B cell (primary cell): ENCODE results near the gene CHD8. TPM values are rescaled to one million over a fixed set of nuclear protein-coding genes. Genes with fewer than 3 reads are reported as not detected.
A peak's percentile ranks its signal among the peaks of the same experiment; 100 is the strongest.

Experiments used
- ATAC-seq: fragments of 200-7000 bp; cut with Tn5 transposase; one replicate; pipeline ENCODE4 v1.10.0; 2021; ENCODE audit warnings: low read depth, mild to moderate bottlenecking, moderate number of reproducible peaks, moderate library complexity
- CTCF ChIA-PET: fragments of 350-600 bp; sonication (Branson Sonifier 250); formaldehyde crosslinking; loops from one replicate; lab custom pipeline; 2021; ENCODE audit warnings: antibody characterized with exemption, inconsistent platforms; lab: Charles Lee
- POLR2A ChIA-PET: fragments of 350-600 bp; sonication (Branson Sonifier 250); formaldehyde crosslinking; loops from one replicate; lab custom pipeline; 2021; ENCODE audit warnings: antibody characterized with exemption; lab: Charles Lee
- DNase-seq: peaks from one replicate; pipeline ENCODE4 v3.0.0; 2013
- H2AFZ ChIP-seq: 2 replicates; pipeline ENCODE4 v1.6.1; 2012; ENCODE audit warnings: mild to moderate bottlenecking, low read depth, low read length; ENCODE audit not compliant: insufficient read depth, poor library complexity, severe bottlenecking
- H3K27ac ChIP-seq, 2 donors: 1 replicate in 1 of 2; 2 replicates in 1 of 2; pipeline ENCODE4 v1.5.1; 2012 to 2013; ENCODE audit warnings: low read length in 2 of 2, mild to moderate bottlenecking in 2 of 2, moderate library complexity in 1 of 2
- H3K27me3 ChIP-seq, 4 experiments: fragments of 200-600 bp in 1 of 4; sonication (generic) in 1 of 4; replicated peaks in 1 of 4; 1 replicate in 2 of 4; 2 replicates in 2 of 4; pipeline versions ENCODE4 v1.6.1 to v1.7.0; 2013 to 2016; ENCODE audit warnings: low read length in 3 of 4, mild to moderate bottlenecking in 2 of 4, mixed read lengths in 1 of 4, moderate library complexity in 1 of 4; ENCODE audit not compliant: insufficient read depth in 4 of 4, control insufficient read depth in 3 of 4; ENCODE audit errors: control extremely low read depth in 1 of 4
- H3K36me3 ChIP-seq, 2 experiments: replicated peaks in 1 of 2; 1 replicate in 1 of 2; 2 replicates in 1 of 2; pipeline versions ENCODE4 v1.6.1 to v1.7.1; 2013; ENCODE audit warnings: low read length in 1 of 2; ENCODE audit not compliant: insufficient read depth in 2 of 2, control insufficient read depth in 1 of 2; ENCODE audit errors: control extremely low read depth in 1 of 2, extremely low read depth in 1 of 2
- H3K4me1 ChIP-seq, 2 donors: fragments of 200-600 bp in 1 of 2; sonication (generic) in 1 of 2; 1 replicate in 1 of 2; 2 replicates in 1 of 2; pipeline versions ENCODE4 v1.5.1 to v1.6.1; 2013 to 2017; ENCODE audit warnings: low read length in 2 of 2; ENCODE audit not compliant: control insufficient read depth in 2 of 2, insufficient read depth in 2 of 2
- H3K4me2 ChIP-seq: replicated peaks from 2 replicates; pipeline ENCODE3; 2012; ENCODE audit warnings: mild to moderate bottlenecking, low read depth, low read length; ENCODE audit not compliant: poor library complexity, severe bottlenecking
- H3K4me3 ChIP-seq, 5 experiments: fragments of 200-600 bp in 1 of 5; sonication (generic) in 1 of 5; 1 replicate in 3 of 5; 2 replicates in 2 of 5; pipeline versions ENCODE4 v1.5.1 to v1.7.0; 2011 to 2016; ENCODE audit warnings: low read length in 4 of 5, mild to moderate bottlenecking in 4 of 5, low read depth in 2 of 5, control low read depth in 1 of 5, moderate library complexity in 1 of 5; ENCODE audit not compliant: insufficient read depth in 1 of 5; ENCODE audit errors: control extremely low read depth in 1 of 5, extremely low read depth in 1 of 5
- H3K79me2 ChIP-seq: fragments of 200-600 bp; sonication (generic); one replicate; pipeline ENCODE4 v1.6.0; 2016; ENCODE audit warnings: low read length; ENCODE audit not compliant: control insufficient read depth, insufficient read depth
- H3K9ac ChIP-seq: fragments of 200-600 bp; sonication (generic); 2 replicates; pipeline ENCODE4 v1.6.1; 2017; ENCODE audit warnings: mild to moderate bottlenecking, low read length, moderate library complexity
- H3K9me3 ChIP-seq, 3 donors: one replicate each; pipeline versions ENCODE4 v1.6.1 to v1.7.1; 2013; ENCODE audit warnings: low read length in 2 of 3; ENCODE audit not compliant: control insufficient read depth in 2 of 3, insufficient read depth in 1 of 3; ENCODE audit errors: control extremely low read depth in 1 of 3
- H4K20me1 ChIP-seq: 2 replicates; pipeline ENCODE4 v1.6.0; 2012; ENCODE audit warnings: mild to moderate bottlenecking, low read length; ENCODE audit not compliant: insufficient read depth, control insufficient read depth, poor library complexity, severe bottlenecking
- H3K27ac Mint-ChIP-seq: one replicate; pipeline ENCODE4 v1.8.0; 2021; ENCODE audit warnings: mixed read lengths
- H3K27me3 Mint-ChIP-seq: one replicate; pipeline ENCODE4 v1.8.0; 2021; ENCODE audit warnings: mixed read lengths
- H3K4me1 Mint-ChIP-seq: one replicate; pipeline ENCODE4 v1.8.0; 2021; ENCODE audit warnings: mixed read lengths
- H3K4me3 Mint-ChIP-seq: one replicate; pipeline ENCODE4 v1.8.0; 2021; ENCODE audit warnings: mixed read lengths
- H3K9me3 Mint-ChIP-seq: one replicate; pipeline ENCODE4 v1.8.0; 2022; ENCODE audit warnings: mixed read lengths; ENCODE audit not compliant: insufficient read depth
- EZH2 ChIP-seq: IDR thresholded peaks from 2 replicates; pipeline ENCODE4 v1.6.1; 2012; ENCODE audit warnings: borderline replicate concordance, low read depth, mild to moderate bottlenecking, moderate library complexity, low read length; ENCODE audit not compliant: insufficient read depth, poor library complexity, severe bottlenecking
- WGBS: methylation state at CpG from one replicate; pipeline ENCODE4 v1.1.5; 2013; ENCODE audit warnings: missing lambda C conversion rate; ENCODE audit not compliant: insufficient coverage; 5-methylcytosine and 5-hydroxymethylcytosine counted together
- intact Hi-C: fragments of 100-400 bp; cut with micrococcal nuclease; formaldehyde crosslinking; loops from one replicate; pipeline ENCODE4 v1.10.0; 2022
- polyA plus RNA-seq: library from polyadenylated mRNA; depleted of rRNA; stranded (reverse); fragments of >200 nt; gene quantifications from 2 replicates; pipeline ENCODE4 v1.2.3, GENCODE V29; 2012
- total RNA-seq, 2 donors: library from RNA; stranded (reverse); fragments of 120-200 nt in 1 of 2; gene quantifications; 1 replicate in 1 of 2; 2 replicates in 1 of 2; pipeline versions ENCODE4 v1.2.3 to v1.2.4, GENCODE V29; 2013 to 2022
- TF ChIP-seq, protein P1 (sequence below): fragments of 200-600 bp; IDR thresholded peaks from one replicate; pipeline ENCODE4 v1.8.0; 2022; ENCODE audit warnings: antibody characterized with exemption, mild to moderate bottlenecking

CHD8 gene
- total and polyA plus RNA-seq, 2 donors (not counting 1 experiment from before 2014, with no cell fraction given): 43.5 to 155 TPM

DNA sequence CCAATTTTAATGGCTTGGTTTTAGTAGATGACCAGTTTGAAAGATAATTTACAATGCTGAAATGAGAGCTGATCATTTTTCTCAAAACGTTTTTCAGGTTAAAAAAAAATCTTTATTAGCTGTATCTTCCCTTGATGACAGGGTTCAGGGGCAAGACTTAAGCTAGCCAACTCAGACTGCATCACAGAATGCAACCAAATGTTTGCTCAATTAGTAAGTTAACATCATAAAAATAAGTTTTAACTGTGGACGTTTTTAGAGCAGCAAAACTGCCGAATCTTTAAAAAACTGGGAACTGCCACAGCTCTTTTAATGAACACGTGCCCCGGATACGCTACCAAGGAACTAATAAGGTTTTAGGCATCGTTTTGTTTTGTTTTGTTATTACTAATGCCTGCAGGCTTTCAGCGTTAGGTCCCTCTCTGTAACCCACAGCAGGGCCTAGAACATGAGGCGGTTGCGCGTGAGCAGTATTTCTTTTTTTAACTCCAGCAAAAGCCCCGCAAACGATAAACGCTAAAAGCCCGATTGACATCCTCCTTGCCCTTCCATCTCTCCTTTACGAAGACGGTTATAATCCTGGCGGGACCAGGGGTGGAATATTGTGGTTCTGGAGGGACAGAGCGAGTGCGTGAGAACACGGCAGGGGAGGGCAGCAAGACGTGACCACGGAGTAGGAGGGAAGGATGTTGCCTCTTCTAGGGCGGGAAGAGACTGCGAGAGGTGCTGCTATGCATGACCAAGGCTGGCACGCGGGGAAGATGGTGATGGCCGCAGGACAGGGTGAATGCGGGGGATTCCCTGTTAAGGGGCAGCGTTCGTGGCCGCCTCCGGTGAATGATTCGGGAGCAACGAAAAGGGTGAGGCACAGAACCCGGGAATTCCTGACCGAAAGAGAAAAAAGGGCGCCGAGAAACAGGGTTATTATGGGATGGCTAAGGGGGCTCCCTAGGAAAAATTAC lies 72.8 kb downstream of the CHD8 start:
- no peaks in the 10 kb centered on the region for H3K27me3 Mint-ChIP-seq
- H3K27ac ChIP-seq: peak overlapping the region; percentile 82 to 94
- H3K9me3 ChIP-seq: no peaks in the 10 kb centered on the region
- intact Hi-C loops: loop anchor here (5.0 kb wide), 2 partner anchors 281 to 1919 kb away; partner anchors contain the start of genes PPP1R3E and TMEM253
- H3K4me3 ChIP-seq: peak overlapping the region; percentile 75 to 99 (median 98)
- peaks cover 1 to 7% of the 10 kb centered on the region in 2 experiments for H3K36me3 ChIP-seq
- peaks cover 43% of the 10 kb centered on the region for H3K4me1 Mint-ChIP-seq
- H3K9me3 Mint-ChIP-seq: no peaks in the 10 kb centered on the region
- 0% methylated on average over 21 of the region's 39 CpGs for WGBS
- TF ChIP-seq, protein P1, sequence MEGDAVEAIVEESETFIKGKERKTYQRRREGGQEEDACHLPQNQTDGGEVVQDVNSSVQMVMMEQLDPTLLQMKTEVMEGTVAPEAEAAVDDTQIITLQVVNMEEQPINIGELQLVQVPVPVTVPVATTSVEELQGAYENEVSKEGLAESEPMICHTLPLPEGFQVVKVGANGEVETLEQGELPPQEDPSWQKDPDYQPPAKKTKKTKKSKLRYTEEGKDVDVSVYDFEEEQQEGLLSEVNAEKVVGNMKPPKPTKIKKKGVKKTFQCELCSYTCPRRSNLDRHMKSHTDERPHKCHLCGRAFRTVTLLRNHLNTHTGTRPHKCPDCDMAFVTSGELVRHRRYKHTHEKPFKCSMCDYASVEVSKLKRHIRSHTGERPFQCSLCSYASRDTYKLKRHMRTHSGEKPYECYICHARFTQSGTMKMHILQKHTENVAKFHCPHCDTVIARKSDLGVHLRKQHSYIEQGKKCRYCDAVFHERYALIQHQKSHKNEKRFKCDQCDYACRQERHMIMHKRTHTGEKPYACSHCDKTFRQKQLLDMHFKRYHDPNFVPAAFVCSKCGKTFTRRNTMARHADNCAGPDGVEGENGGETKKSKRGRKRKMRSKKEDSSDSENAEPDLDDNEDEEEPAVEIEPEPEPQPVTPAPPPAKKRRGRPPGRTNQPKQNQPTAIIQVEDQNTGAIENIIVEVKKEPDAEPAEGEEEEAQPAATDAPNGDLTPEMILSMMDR: no peak
- H3K4me3 Mint-ChIP-seq: peak overlapping the region; percentile 96
- ChIA-PET CTCF (no interaction called here), POLR2A (no interaction called here)
- peak overlapping the region; percentile 100 for H3K27ac Mint-ChIP-seq
- peaks cover 16% of the 10 kb centered on the region for H4K20me1 ChIP-seq
- peak overlapping the region; percentile 80 for H3K4me2 ChIP-seq
- DNase-seq (peak; percentile 62), ATAC-seq (no peak)
- H3K4me1 ChIP-seq: peaks cover 20 to 26% of the 10 kb centered on the region in 2 donors
- H3K9ac ChIP-seq: peak overlapping the region; percentile 82
- H3K27me3 ChIP-seq: no peaks in the 10 kb centered on the region
- H2AFZ ChIP-seq: peak overlapping the region; percentile 95
- H3K79me2 ChIP-seq: peaks cover 54% of the 10 kb centered on the region

DNA sequence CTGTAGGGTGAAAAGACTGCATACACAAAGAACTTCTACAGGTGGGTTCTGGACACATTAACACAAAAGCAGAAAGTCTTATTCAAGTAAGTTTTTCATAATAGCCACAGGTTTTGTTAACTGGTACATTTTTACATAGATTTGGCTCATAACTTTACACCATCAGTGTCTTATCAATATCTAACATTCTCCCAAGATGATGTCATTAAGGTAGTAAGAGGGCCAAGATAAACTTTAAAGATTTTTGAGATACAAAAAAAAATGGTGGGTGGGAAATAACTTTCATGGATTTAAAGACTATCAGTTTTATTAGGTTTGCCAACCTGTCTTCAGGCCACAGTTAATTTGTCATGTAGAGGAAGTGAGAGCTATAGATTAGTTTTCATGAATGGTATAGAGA lies 73.8 kb downstream of the CHD8 start:
- Histone ChIP-seq H3K4me3 (no peak overlapping the region), H4K20me1 (peaks cover 25% of the 10 kb centered on the region), H3K4me2 (no peak overlapping the region), H3K4me1 (peaks cover 20 to 26% of the 10 kb centered on the region in 2 donors), H2AFZ (no peak overlapping the region), H3K9ac (no peak overlapping the region), H3K27ac (no peak overlapping the region), H3K79me2 (peaks cover 64% of the 10 kb centered on the region), H3K9me3 (no peaks in the 10 kb centered on the region), H3K27me3 (no peaks in the 10 kb centered on the region), H3K36me3 (peaks cover 1 to 7% of the 10 kb centered on the region in 2 experiments)
- Mint-ChIP-seq H3K27me3 (no peaks in the 10 kb centered on the region), H3K9me3 (no peaks in the 10 kb centered on the region), H3K27ac (peak overlapping the region; percentile 68), H3K4me3 (peak overlapping the region; percentile 73), H3K4me1 (peaks cover 43% of the 10 kb centered on the region)
- ATAC-seq (no peak), DNase-seq (no peak)
- POLR2A ChIA-PET: no interaction called here
- TF ChIP-seq EZH2: no peak
- TF ChIP-seq, protein P1: no peak
- CTCF ChIA-PET: no interaction called here
- intact Hi-C loops: loop anchor here (5.0 kb wide), 2 partner anchors 280 to 1920 kb away; partner anchors contain the start of genes PPP1R3E and TMEM253
